GM21717 (cell line): ENCODE data around the gene ATP2B3.

ENCODE experiments used
- ATAC-seq: cut with Tn5 transposase; IDR thresholded peaks from one replicate; pipeline ENCODE4 v1.9.1; 2021; ENCODE audit warnings: mild to moderate bottlenecking, moderate library complexity; ENCODE audit not compliant: unreplicated experiment

Gene ATP2B3

GRCh38 chrX:153564047-153564606 lies 46.7 kb downstream of the ATP2B3 start:
- ATAC-seq, result no peak

DNA sequence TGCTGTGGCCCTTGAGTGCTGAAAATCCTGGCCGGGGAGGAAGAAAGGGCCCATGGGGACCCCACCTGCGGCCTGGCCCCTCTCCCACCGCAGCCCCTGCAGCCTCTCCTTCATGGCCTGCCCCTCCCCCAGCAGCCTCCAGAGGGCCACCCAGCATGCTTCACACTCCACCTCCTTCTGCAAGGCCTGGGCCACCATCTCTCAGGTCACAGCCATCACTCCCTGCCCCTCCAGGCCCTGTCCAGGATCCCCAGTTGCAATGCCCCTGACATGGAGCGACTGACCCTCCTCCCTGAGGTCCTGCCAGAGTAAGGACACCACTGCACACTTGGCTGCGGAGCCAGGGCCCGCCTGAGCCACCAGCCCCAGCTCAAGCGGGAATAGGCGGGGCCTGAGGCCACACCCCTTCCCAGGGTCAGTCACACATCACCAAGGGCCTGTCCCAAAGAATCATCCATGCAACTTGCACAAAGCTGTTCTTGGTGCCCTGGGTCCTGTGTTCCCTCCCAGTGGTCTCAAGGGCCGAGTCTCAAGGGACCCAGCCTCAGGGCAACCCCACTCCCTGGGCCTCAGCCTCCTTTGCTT lies 48.6 kb downstream of the ATP2B3 start:
- no peak for ATAC-seq

DNA sequence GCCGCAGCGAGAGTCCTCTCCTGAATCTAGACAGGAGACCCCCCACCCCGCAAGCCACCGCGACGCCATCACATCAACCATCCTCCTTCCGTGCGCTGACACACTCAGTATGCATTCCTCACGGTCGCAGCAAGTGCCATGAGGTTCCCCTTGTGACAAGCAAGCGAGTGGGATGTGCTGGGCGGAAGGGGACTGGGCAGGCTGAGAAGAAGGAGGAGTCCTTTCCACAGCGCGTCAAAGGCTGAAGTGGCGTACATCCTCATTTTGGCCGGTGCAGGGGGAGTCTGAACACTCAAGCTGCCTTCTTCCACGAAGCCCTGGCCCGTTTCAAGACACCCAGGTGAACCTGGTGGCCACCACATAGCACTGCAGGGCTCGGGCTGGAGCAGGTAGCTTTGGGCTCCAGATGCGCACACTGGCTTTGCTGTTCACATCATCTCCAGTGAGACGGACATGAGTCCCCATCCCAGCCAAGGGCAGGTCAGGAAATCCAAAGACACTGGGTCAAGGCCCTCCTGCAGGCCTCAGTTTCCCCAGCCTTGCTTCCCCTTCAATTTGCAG lies 51.1 kb downstream of the ATP2B3 start:
- no peak for ATAC-seq

DNA sequence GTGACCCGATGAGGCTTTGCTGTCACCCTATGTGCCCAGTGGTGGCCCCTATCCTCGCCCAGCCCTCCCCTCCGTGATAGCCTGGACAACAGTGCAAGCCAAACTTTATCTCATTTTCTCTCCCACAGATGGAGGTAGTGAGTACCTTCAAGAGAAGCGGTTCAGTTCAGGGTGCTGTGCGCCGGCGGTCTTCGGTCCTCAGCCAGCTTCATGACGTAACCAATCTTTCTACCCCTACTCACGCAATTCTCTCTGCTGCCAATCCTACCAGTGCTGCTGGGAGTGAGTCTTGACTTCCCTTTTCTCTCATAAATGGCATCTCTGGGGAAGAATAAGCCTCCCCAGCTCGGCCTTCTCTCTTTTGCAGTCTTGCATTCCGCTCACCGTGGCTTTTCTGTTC lies 52.0 kb downstream of the ATP2B3 start:
- ATAC-seq, result no peak

DNA sequence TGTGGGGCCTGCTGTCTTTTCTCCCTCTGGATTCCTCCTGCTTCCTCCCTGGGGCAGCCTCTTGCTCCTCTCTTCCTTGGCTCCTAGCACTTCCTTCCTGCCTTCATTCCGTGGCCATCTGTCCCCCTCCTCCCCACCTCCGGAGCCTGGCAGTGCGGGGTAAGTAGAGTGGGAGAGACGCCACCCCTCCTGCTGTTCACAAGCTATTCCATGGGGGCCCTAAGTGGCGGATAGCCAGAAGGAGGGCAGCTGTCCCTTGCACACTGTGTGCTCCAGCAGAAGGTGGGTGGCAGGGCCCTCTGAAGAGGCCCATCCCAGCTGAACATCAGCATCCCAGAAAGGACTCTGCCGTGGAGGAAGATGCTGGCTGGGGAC lies 54.1 kb downstream of the ATP2B3 start:
- ATAC-seq, result no peak

- ATAC-seq, result no peak
Observed at GRCh38 chrX:153572601-153573000, 55.2 kb downstream of the ATP2B3 start.

DNA sequence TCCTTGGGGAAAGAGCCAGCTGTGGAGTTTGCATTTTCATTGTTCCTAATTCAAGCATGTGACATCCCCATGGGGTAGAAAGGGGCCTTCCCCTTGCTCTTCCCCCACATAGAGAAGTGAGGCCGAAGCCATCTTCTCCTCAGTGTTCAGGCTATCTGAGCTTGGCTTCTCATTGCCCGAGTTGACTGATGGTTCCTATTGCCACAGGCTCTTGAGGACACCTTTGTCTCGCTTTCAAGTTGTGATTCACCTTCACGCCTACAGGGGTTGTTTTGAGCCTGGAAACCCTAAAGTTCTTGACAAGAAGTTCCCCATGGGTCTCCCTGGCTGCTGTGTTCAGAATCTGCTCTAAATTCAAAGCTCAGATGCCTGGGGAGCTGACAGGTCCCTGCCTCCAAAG lies 56.5 kb downstream of the ATP2B3 start:
- ATAC-seq, result no peak

- no peak for ATAC-seq
Observed at GRCh38 chrX:153576239-153576870, 58.9 kb downstream of the ATP2B3 start.

GRCh38 chrX:153576961-153577360 lies 59.5 kb downstream of the ATP2B3 start:
- no peak for ATAC-seq

DNA sequence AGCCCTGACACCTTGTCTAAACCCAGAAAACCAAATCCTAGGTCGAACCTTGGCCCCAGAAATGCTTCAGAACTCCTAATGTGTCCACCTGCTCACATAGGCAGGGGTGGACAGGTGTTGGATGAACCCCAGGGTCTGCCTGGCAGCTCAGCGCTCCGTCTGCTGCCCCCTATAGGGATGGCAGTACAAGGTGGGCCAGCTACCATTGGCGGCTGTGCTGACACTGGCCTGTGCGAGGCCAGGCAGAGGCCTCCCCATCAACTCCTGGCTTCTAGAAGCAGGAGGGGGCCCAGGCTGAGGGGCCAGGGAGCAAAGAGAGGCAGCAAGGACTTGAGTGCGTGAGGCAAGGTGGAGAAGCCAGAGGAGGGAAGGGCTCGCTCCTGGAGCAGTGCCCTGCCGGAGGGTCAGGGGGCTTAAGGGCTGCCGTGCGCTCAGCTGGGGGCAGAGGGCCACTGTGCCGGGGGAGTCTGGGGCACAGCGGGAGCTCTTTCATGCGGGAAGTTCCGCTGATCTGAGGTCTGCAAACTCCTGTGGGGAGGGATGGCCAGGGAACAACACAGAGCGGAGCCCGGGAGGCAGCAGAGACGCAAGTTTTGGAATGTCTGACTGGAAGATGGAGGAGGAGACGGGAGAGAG lies 60.9 kb downstream of the ATP2B3 start:
- no peak for ATAC-seq

GRCh38 chrX:153578889-153579288 lies 61.4 kb downstream of the ATP2B3 start:
- no peak for ATAC-seq

- no peak for ATAC-seq
Observed at GRCh38 chrX:153580700-153581386, 63.4 kb downstream of the ATP2B3 start.

DNA sequence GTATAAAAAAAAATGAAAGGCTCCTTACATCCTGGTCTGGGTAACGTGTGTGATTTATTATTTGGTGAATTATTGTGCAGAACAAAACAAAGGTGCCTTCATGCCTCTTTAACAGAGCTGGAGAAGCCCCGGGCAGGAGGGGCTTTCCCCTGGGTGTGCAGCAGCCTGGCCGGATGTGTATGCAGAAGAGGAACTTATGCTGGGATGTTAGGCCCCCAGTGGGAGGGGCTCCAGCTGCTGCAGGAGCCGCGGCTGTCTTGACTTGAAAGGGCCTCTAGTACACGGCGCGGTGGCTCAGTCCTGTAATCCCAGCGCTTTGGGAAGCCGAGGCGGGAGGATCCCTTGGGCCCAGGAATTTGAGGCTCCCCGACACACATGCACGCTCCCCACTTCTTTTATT lies 65.5 kb downstream of the ATP2B3 start:
- ATAC-seq, result peak; percentile 93

DNA sequence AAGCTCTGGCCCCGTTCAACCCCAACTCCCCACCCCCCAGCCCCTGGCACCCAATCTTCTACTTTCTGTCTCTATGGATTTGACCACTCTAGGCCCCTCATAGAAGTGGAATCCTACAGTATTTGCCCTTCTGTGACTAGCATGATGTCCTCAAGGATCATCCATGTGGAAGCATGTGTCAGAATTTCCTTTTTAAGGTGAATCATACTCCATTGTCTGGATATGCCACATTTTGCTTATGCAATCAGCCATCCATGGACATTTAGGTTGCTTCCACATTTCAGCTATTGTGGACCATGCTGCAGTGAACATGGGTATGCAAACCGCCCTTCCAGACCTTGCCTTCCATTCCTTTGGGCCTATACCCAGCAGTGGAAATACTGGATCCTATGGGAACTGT lies 66.0 kb downstream of the ATP2B3 start:
- ATAC-seq, result no peak

GRCh38 chrX:153585827-153586226 lies 68.4 kb downstream of the ATP2B3 start:
- ATAC-seq, result no peak

DNA sequence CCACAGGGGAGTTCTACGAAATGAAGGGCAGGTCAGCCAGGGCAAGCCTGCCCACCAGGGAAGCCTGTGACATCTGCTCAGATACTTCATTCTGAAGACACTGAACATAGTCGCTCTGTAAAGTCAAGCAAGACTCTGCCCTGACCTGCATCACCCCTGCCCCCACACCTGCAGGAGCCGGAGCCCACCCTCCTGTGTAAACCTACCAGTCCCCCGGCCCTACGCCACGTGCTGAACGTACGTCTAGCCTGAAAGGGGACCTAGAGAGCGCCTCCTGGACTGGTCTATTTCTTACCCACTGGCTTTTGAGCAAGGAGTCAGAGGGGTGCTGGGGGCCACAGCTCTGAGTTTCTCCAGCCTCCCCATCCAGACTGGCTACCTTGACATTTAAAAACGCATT lies 69.9 kb downstream of the ATP2B3 start:
- ATAC-seq, result no peak

GRCh38 chrX:153588021-153588781 lies 70.8 kb downstream of the ATP2B3 start:
- no peak for ATAC-seq

- ATAC-seq, result no peak
Observed at GRCh38 chrX:153588782-153589446, 71.5 kb downstream of the ATP2B3 start.

DNA sequence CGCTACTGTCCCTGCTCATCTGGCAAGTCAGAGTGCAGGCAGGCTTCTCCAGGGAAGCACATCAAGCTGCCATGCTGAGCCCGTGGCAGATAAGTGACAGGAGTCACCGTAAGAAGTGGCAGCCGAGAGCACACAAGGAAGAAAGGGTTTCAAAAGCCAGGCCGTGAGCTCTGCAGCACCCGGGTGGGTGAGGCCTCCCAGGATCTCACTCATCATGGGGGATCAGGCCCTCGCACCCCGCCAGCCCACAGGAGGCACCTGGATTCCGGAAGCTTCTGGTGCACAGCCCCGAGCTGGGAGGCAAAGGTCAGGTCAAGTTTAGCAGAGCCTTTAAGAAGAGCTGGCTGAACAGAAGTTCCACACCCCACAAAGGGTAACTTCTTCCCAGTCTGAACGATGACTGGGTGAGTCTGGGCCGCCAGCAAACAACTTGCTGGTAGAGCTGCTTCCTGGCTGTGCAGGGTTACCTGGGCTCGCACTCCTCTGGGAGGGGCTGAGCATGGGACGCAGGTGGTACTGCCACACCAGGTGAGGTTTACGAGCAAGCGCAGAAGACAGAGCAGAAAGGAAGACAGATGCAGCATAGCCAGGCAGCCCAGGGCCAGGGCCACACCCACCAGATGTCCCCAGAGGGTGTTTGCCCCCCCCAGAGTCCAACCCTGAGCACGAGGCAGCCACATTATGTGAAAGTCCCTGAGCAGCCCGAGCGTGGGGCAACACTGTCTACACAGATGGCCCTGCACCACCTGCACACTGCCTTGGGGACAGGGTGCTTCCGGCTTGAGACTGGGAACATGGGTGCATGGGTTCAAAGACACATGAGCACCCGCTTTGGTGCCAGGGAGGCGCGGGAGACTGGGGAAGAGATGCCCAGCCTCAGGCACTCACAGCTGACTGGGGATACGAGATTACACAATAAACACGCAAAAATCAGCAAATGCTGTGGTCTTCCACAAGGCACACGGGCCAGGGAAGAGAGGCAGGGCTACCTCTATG lies 73.8 kb downstream of the ATP2B3 start:
- no peak for ATAC-seq
